ENCODE data around the gene ELOA.

ELOA gene

DNA sequence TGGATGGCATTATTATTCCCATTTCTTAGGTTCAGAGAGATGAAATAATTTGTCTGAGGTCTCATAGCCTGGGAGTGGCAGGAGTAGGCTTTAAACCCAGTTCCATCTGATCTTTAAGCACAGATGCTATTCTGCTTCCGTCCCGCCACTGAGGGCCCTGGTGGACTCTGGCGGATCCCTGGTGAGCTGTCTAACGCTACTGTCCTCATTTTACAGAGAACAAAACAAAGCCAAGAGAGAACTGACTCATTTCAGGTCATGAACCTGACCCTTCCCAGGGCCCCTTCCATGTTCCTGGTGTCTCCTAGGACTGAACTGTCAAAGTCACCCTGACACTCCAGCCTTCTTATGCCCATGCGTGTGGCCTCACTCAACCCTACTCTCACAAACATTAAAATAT is 60.4 kb downstream of the ELOA start:
- no peak for DNase-seq

DNA sequence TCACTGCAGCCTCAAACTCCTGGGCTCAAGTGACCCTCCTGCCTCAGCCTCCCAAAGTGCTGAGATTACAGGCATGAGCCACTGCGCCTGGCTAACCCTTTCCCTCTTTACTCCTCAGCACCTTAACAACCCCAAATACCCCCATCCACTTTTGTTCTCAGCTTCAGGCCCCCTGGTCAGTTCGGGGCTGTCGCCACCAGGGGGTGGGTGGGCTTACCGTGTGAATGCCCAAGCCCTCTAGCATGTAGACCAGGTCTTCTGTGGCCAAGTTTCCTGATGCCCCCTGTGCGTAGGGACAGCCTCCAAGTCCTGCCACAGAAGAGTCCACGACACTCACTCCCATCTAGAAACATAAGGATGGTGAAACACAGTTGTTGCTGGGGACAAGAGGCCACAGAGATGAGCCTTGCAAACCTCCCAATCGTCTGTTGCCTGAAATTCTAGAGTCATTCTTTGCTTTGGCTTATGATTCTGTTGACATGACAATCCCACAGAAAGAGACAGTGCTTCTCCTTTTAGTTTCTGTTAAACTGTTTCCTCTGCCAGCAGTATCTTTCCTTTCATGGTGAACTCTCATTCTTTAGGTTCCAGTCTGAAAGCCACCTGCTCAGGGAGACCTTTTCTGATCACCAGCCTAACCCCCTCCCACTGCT is 61.0 kb downstream of the ELOA start:
- DNase-seq, result no peak

DNA sequence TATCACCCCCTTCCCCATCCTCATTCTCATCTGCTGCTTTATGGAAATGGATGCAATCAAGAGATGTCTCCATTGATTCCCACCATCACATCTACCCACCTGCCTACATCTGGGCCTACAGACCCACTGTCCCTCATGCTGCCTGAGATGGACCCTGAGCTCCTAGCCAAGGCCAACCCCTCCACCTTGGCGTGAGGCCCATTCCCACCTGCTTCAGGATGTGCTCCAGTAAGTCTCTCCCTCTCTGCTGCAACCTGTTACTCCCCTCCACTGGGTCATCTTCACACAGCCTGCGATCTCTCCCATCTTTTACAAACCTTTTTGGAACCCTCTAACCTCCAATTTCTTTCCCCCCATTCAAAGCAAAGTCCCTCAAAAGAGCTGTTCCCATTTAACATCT is 61.8 kb downstream of the ELOA start:
- DNase-seq, result no peak

DNA sequence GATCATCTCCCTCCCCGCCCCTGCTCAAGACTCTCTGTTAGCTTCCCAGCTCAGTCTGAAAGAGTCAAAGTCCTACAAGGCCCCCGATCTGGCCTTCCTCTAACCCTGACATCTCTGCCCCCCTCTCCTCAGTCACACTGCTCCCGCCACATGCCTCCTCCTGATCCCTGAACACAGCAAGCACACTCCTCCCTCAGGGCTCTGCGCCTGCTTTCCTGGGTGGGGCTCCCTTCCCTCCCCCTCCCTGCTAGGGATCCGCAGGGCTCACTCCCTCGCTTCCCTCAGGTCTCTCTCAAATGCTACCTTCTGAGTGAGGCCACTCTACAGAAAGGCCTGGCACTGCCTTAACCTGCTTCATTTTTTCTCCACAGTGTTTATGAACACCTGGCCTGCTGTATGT is 63.0 kb downstream of the ELOA start:
- DNase-seq, result no peak

DNA sequence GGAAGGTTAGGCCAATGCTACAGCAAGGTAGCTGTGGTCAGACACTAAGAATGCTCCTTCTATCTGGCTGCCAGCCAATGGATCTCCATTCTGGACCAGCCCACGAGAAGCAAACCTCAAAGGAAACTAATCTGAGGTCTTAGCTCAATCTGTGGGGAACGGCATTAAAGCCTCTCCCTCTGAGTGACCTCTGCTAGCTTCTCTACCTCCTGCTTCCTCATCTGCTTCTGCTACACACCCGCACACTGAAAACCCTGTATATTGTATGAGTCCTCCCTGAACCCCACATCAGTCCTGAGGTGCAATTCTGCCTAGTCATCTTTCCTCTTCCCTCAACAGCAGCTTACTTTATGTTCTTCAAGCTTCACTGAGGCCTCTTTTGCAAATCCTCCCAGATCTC is 64.2 kb downstream of the ELOA start:
- DNase-seq, result no peak

DNA sequence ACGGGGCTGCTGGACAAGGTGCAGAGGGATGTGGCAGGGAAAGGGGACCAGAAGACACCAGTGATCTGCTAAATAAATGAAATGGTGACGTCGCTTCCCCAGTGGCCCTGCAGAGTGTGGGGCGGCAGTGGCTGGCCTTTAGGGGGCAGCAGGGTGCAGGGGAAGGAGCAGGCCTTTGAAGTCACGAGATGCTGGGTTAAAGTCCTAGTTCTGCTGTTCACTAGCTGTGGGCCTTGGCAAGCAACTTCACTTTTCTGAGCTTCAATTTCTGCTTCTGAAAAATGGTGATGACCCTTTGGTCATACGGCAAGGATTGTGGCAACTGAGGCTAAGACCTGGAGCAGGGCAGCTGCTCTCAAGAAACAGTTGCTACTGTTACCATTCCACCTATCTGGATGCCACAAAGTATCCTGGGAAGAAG is 66.5 kb downstream of the ELOA start:
- no peak for DNase-seq

DNA sequence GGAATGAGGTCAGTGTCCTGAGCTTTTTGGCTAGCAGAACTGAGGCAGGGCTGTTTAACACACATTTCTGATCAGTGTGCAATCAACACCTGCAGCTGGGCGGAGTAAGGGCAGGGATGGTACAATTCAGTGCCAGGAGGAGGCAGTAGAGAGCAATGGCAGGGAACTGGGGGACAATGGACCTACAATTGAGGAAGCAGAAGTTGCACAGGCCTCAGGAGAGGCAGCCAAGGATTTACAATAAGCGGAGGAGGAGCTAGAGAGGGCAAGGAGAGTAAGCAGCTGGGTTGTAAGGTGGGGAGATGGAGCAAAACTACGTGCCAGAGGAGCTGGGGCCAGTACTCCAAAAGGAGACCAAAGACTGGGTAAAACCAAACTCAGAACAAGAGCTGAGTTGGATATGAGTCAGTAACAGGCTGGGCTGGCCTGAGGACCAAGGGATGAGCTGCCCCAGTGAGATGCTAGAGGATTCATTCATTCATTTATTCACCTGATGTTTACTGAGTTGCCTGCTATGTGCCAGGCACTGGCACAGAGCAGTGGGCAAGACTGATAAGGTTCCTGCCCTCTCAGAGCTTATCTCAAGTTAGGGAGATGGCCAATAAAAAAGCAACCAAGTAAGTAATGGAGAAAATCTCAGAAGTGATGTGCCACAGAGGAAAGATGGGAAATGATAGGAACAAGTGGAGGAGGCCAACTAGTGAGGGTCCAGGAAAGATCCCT is 67.7 kb downstream of the ELOA start:
- no peak for DNase-seq

Measured in GOT3 (cell line).